Panc1 (cell line): Measurements from ENCODE around the gene TMEM132C. TPM values are rescaled to one million over a fixed set of nuclear protein-coding genes. Genes with fewer than 3 reads are reported as not detected.

Source experiments
- ATAC-seq: fragments of 200-7000 bp; cut with Tn5 transposase; 2 replicates; pipeline ENCODE4 v1.9.1; 2020; ENCODE audit warnings: mild to moderate bottlenecking, moderate library complexity
- BruUV-seq: library from RNA; stranded (reverse); fragments of 400-500 nt; replicated peaks from 2 replicates; lab custom pipeline; 2021; lab: Mats Ljungman, UMichigan
- CTCF ChIA-PET: fragments of 300-600 bp; sonication (Branson Sonifier 250); formaldehyde crosslinking; loops from one replicate; lab custom pipeline; 2022; ENCODE audit warnings: antibody characterized with exemption; lab: Charles Lee
- POLR2A ChIA-PET: fragments of 300-600 bp; sonication (Branson Sonifier 250); formaldehyde crosslinking; loops from one replicate; lab custom pipeline; 2022; ENCODE audit warnings: antibody characterized with exemption; lab: Charles Lee
- DNase-seq: peaks from one replicate; pipeline ENCODE4 v3.0.0-alpha.2; 2010; ENCODE audit warnings: low read depth, low spot score
- H3K27ac ChIP-seq: 2 replicates; pipeline ENCODE4 v1.5.1; 2011; ENCODE audit warnings: mild to moderate bottlenecking, low read length, inconsistent platforms
- H3K27me3 ChIP-seq: fragments of 200-500 bp; sonication (Bioruptor generic); 2 replicates; pipeline ENCODE4 v1.6.0; 2014; ENCODE audit warnings: low read length, inconsistent platforms; ENCODE audit not compliant: control insufficient read depth, insufficient read depth
- H3K36me3 ChIP-seq: fragments of 200-500 bp; sonication (Bioruptor generic); 2 replicates; pipeline ENCODE4 v1.5.1; 2014; ENCODE audit warnings: inconsistent platforms, mild to moderate bottlenecking, low read length, moderate library complexity; ENCODE audit not compliant: control insufficient read depth, insufficient read depth
- H3K4me1 ChIP-seq: 2 replicates; pipeline ENCODE4 v1.5.1; 2011; ENCODE audit warnings: inconsistent platforms, mild to moderate bottlenecking, low read length, moderate library complexity; ENCODE audit not compliant: control insufficient read depth, insufficient read depth
- H3K4me3 ChIP-seq, 2 experiments: 2 replicates each; pipeline ENCODE4 v1.5.1; 2011 to 2012; ENCODE audit warnings: low read depth in 2 of 2, low read length in 2 of 2, mild to moderate bottlenecking in 2 of 2, inconsistent platforms in 1 of 2, moderate library complexity in 1 of 2
- H3K9me3 ChIP-seq: fragments of 200-500 bp; sonication (Bioruptor generic); 2 replicates; pipeline ENCODE4 v1.5.1; 2014; ENCODE audit warnings: low read depth, mild to moderate bottlenecking, inconsistent platforms, low read length, moderate library complexity; ENCODE audit not compliant: control insufficient read depth, insufficient read depth
- CTCF ChIP-seq: fragments of 450-650 bp; IDR thresholded peaks from 2 replicates; pipeline ENCODE4 v1.5.1; 2017; ENCODE audit warnings: mild to moderate bottlenecking
- POLR2AphosphoS5 ChIP-seq: IDR thresholded peaks from 2 replicates; pipeline ENCODE4 v1.6.1; 2012; ENCODE audit warnings: mild to moderate bottlenecking, low read depth, low read length, moderate library complexity
- REST ChIP-seq, 2 experiments: IDR thresholded peaks; 2 replicates each; pipeline ENCODE4 v1.6.1; 2011 to 2012; ENCODE audit warnings: low read depth in 2 of 2, control low read depth in 1 of 2, low read length in 1 of 2, mild to moderate bottlenecking in 1 of 2, moderate library complexity in 1 of 2; ENCODE audit not compliant: insufficient read depth in 1 of 2
- SIN3A ChIP-seq: IDR thresholded peaks from 2 replicates; pipeline ENCODE4 v1.6.1; 2012; ENCODE audit warnings: low read depth, mild to moderate bottlenecking, low read length, moderate library complexity, borderline replicate concordance; ENCODE audit not compliant: insufficient read depth
- TCF7L2 ChIP-seq: IDR thresholded peaks from 2 replicates; pipeline ENCODE4 v1.6.1; 2011; ENCODE audit warnings: mild to moderate bottlenecking, low read depth, low read length, inconsistent platforms
- in situ Hi-C: cut with HindIII; loops from 2 replicates; pipeline ENCODE4 v1.10.0; 2016; ENCODE audit warnings: low sequenced_read_pairs, low pct_unique_long_range_greater_than_20kb
- intact Hi-C: fragments of 100-400 bp; cut with micrococcal nuclease; formaldehyde crosslinking; loops from one replicate; pipeline ENCODE4 v1.10.0; 2022; ENCODE audit not compliant: unreplicated experiment
- total RNA-seq: library from RNA; stranded (reverse); gene quantifications from one replicate; pipeline ENCODE4 v1.2.1, GENCODE V29; 2021; ENCODE audit not compliant: unreplicated experiment

The TMEM132C gene
- total RNA-seq, 1 experiment from 2014 or later = not detected

GRCh38 chr12:128702371-128702770 is 435.4 kb downstream of the TMEM132C start:
- BruUV-seq = no TSS peak
- intact Hi-C loops = no loop called here
- Histone ChIP-seq H3K9me3 (no peaks in the 10 kb centered on the region), H3K27me3 (no peaks in the 10 kb centered on the region), H3K27ac (no peak overlapping the region), H3K4me1 (no peaks in the 10 kb centered on the region), H3K36me3 (no peaks in the 10 kb centered on the region), H3K4me3 (no peak overlapping the region)
- CTCF ChIA-PET = no interaction called here
- no peak for TF ChIP-seq REST (IDR thresholded peaks at IDR 0.05; ENCODE audit: insufficient read depth in 1 of 2, low read depth in 2 of 2, low read length in 1 of 2)
- no peak for TF ChIP-seq CTCF
- no peak for TF ChIP-seq SIN3A
- TF ChIP-seq POLR2AphosphoS5 = no peak
- TF ChIP-seq TCF7L2 = no peak
- POLR2A ChIA-PET = no interaction called here
- ATAC-seq (no peak), DNase-seq (no peak)
- in situ Hi-C loops = no loop called here

GRCh38 chr12:128705140-128705539 is 438.2 kb downstream of the TMEM132C start:
- H3K27me3 ChIP-seq = no peaks in the 10 kb centered on the region
- TF ChIP-seq POLR2AphosphoS5 (no peak), SIN3A (no peak), CTCF (no peak)
- no peaks in the 10 kb centered on the region for H3K36me3 ChIP-seq
- no peak overlapping the region for H3K27ac ChIP-seq
- BruUV-seq = no TSS peak
- ATAC-seq (no peak), DNase-seq (no peak)
- in situ Hi-C loops = no loop called here
- CTCF ChIA-PET = no interaction called here
- H3K4me3 ChIP-seq = no peak overlapping the region
- POLR2A ChIA-PET = no interaction called here
- no peaks in the 10 kb centered on the region for H3K4me1 ChIP-seq
- intact Hi-C loops = no loop called here
- no peaks in the 10 kb centered on the region for H3K9me3 ChIP-seq
